Stimulated activated CD4-positive, alpha-beta T cell treated with anti-CD3 and anti-CD28 coated beads, Interleukin-2, amount 100 ng/mL, for 48 hours (primary cell): ENCODE measurements around the gene MCM8.

ENCODE experiments used
- DNase-seq, 2 donors: peaks; one replicate each; pipeline ENCODE4 v3.0.0-alpha.2; 2020

Gene MCM8

DNA sequence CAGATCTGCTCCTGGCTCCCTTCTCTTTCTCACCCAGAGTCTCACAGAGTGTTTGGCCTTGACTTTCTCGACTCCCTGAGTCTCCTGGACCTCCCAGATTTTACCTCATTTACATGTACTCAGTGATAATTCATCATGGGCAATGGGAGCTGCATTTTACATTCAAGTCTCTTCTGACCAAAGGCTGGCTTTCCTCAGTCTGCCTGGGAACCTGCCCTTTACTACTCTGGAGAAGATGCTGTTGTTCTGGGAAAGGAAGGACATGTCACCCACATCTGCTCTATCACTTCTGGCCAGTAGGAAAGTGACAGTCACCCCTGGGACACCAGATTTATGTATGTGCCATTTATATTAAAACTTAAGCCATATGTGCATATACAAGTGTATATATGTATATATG is 96.0 kb downstream of the MCM8 start:
- no peak for DNase-seq

DNA sequence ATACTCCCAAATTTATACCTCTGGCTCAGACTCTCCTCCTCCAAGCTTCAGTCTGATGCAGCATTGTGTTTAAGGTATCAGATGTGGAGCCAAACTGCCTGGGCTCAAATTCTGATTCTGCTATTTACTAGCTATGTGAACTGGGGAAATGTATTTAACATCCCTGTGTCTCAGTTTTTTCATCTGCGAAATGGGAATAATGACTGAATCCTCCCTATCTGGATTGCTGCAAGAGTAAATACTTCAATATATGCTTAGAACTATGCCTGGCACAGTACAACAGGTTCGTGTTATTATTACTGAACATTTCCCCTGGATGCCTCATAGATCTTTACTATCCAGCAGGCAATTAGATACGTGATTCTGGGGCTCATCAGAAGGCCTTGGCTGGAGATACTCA is 97.9 kb downstream of the MCM8 start:
- DNase-seq, result no peak
